AG09319 (cell line): Measurements from ENCODE around the gene TMTC2.

Experiments used
- DNase-seq: peaks from one replicate; pipeline ENCODE4 v3.0.0-alpha.2; 2010; ENCODE audit warnings: low read depth; ENCODE audit errors: extremely low read depth
- TF ChIP-seq, protein P1 (sequence below): IDR thresholded peaks from 2 replicates; pipeline ENCODE4 v1.5.1; 2011; ENCODE audit warnings: low read depth, mild to moderate bottlenecking, inconsistent platforms, low read length, moderate library complexity

TMTC2 gene

GRCh38 chr12:83086023-83086422 lies 399.3 kb downstream of the TMTC2 start:
- TF ChIP-seq, protein P1, sequence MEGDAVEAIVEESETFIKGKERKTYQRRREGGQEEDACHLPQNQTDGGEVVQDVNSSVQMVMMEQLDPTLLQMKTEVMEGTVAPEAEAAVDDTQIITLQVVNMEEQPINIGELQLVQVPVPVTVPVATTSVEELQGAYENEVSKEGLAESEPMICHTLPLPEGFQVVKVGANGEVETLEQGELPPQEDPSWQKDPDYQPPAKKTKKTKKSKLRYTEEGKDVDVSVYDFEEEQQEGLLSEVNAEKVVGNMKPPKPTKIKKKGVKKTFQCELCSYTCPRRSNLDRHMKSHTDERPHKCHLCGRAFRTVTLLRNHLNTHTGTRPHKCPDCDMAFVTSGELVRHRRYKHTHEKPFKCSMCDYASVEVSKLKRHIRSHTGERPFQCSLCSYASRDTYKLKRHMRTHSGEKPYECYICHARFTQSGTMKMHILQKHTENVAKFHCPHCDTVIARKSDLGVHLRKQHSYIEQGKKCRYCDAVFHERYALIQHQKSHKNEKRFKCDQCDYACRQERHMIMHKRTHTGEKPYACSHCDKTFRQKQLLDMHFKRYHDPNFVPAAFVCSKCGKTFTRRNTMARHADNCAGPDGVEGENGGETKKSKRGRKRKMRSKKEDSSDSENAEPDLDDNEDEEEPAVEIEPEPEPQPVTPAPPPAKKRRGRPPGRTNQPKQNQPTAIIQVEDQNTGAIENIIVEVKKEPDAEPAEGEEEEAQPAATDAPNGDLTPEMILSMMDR, result no peak
- DNase-seq, result no peak

- no peak for DNase-seq
- TF ChIP-seq, protein P1, result no peak
Observed at GRCh38 chr12:83089575-83089974, 402.9 kb downstream of the TMTC2 start.

DNA sequence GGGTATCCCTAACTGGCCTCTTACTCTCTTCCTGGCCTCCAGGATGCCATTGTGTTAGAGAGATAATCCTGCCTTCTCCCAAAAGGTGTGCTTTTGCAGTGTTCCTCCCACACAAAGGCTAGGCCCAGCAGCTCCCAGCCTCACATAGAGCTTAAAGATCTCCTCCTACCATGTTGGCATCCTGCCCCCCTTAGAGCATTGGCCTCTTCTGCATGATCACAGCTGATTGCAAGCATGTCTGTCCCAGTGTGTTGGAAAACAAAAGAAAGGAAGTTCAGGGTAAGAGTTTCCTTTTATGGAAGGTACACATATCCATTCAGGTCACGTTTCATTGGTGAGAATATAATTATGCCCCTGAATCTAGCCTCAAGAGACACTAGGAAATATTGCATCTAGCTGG lies 405.4 kb downstream of the TMTC2 start:
- no peak for DNase-seq
- TF ChIP-seq, protein P1, result no peak

DNA sequence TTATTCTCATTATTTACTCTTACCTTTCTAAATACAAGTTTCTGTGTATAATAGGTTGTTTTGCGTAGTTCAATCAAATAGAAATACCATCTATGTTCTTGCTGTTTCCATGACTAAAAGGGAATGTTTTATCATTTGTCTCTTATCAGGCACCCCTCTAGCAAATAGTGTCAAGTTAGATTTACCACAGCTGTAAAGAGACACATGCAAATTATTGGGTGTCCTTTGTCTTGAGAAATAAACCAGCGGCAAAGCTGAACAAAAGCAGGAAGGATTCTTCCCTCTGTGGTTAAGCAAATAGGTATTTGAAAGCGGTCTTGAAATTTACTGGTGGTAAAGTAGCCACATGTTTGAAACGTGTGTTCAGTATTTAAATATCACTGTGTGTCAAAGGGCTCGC lies 405.9 kb downstream of the TMTC2 start:
- TF ChIP-seq, protein P1, result no peak
- DNase-seq, result no peak

GRCh38 chr12:83093426-83093825 lies 406.7 kb downstream of the TMTC2 start:
- no peak for DNase-seq
- TF ChIP-seq, protein P1, result no peak

DNA sequence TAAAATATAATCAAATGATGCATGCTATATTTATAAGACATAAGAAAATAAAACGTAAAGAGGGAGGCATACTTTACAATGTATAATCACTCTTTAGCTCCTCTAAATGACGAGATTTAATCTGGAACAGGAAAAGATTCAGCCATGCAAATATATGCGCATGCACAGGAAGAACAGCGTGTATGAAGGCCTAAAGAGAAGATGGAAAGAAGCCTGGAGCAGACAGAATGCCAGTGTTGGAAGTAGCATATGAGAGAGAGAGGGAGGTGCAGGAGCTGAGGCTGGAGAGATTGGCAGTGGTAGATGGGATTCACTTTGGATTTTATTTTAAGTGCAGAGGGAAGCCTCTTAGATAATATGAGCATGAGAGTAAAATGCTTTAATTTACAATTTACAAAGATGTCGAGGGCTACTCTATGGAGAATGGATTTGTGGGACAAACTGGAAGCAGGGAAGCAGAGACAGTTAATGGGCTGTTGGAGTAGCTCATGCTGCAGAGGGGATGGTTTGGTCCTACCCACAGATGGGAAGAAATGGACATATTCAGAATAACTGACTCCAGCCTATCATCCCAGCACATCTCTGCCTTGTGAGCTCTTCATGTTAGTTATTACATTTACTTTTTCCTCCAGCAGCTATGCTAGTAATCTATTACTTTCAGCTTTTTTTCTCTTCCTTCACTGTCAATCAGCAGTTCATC lies 411.1 kb downstream of the TMTC2 start:
- no peak for DNase-seq
- TF ChIP-seq, protein P1, result no peak

DNA sequence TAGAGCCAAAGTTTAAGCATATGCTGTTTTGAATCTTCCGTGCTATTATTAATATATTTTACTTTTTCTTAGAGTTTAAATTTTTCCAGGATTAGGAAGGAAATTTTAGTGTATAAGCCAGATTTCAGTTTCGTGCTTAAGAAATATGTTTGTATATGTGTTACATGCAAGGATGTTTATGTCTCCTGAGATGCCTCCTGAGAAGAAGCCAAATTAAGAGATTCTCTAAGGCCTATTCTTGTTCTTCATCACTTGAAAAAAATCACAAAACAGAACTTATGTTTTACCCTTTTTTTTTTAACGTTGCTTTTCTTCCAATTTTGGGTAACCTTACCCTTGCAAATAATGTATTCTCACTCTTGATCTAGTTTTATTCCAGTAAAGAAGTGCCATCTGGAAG lies 412.7 kb downstream of the TMTC2 start:
- TF ChIP-seq, protein P1, result no peak
- no peak for DNase-seq
